ENCODE data around the gene PDE11A.

Gene PDE11A

DNA sequence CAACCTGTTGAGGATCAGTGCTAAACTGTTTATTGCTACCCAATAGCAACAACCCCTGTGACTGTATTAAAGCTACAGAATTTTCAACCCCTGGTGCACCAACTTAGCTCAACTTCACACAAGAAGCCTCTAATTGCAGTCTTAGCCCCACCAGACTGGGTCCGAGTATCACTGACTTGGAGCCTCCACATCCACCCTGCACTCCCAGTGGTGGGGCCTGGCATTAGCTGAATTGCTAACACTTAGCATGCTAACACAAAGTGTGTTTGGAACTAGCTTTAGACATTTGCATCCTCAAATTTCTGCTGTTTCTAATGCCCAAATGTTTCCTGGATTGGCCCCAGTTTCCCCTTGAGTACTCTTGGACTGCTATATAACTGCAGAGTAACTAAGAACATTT, 381.4 kb downstream of the PDE11A start:
- TF ChIP-seq, protein P1, sequence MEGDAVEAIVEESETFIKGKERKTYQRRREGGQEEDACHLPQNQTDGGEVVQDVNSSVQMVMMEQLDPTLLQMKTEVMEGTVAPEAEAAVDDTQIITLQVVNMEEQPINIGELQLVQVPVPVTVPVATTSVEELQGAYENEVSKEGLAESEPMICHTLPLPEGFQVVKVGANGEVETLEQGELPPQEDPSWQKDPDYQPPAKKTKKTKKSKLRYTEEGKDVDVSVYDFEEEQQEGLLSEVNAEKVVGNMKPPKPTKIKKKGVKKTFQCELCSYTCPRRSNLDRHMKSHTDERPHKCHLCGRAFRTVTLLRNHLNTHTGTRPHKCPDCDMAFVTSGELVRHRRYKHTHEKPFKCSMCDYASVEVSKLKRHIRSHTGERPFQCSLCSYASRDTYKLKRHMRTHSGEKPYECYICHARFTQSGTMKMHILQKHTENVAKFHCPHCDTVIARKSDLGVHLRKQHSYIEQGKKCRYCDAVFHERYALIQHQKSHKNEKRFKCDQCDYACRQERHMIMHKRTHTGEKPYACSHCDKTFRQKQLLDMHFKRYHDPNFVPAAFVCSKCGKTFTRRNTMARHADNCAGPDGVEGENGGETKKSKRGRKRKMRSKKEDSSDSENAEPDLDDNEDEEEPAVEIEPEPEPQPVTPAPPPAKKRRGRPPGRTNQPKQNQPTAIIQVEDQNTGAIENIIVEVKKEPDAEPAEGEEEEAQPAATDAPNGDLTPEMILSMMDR (IDR thresholded peaks at IDR 0.05; ENCODE audit: low read depth, low read length): no peak
- H3K4me3 ChIP-seq (ENCODE audit: low read depth, low read length): no peak overlapping the region
- no peak for DNase-seq

DNA sequence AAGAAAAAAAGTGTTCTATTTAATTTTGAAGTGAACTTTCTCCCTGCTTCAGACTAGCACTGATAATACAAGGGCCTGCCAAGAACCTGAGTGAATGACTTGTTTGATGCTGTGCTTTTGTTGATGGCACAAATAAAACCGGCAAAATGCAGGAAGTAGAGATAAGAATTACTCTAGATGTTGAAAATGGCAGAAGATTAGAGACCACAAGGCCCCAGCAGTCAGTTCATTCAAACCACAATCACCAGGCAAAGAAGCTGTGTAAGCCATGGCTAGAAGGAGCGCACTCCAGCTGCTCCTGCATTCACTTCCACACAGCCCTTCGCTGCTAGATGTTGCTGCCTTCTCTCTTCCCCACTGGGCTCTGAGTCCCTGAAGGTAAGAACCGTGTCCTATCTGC, 383.0 kb downstream of the PDE11A start:
- Histone ChIP-seq H3K9me3 (ENCODE audit: severe bottlenecking) (no peaks in the 10 kb centered on the region), H3K36me3 (no peaks in the 10 kb centered on the region), H3K27me3 (ENCODE audit: insufficient read depth, low read depth, severe bottlenecking) (no peaks in the 10 kb centered on the region), H3K27ac (no peak overlapping the region), H3K4me3 (ENCODE audit: low read depth, low read length) (no peak overlapping the region)
- TF ChIP-seq, protein P1 (IDR thresholded peaks at IDR 0.05; ENCODE audit: low read depth, low read length): no peak
- no peak for DNase-seq

More for the DNA sequence above, 381.4 kb downstream of the PDE11A start:
- Histone ChIP-seq H3K36me3 (no peaks in the 10 kb centered on the region), H3K9me3 (ENCODE audit: severe bottlenecking) (no peaks in the 10 kb centered on the region), H3K27me3 (ENCODE audit: insufficient read depth, low read depth, severe bottlenecking) (no peaks in the 10 kb centered on the region), H3K27ac (no peak overlapping the region)

DNA sequence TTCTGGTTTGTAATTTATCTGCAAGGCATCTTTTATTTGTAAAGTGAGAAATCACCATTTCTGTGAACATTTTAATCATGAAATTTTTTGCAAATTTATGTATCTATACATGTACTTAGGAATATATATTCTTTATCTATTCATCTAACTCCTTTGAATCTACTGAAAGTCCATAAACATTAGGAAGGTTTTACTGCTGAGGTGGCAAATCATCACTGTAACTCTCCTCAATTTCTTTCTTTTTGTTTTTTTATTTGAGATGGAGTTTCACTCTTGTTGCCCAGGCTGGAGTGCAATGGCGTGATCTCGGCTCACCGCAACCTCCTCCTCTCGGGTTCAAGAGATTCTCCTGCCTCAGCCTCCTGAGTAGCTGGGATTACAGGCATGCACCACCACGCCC, 383.7 kb downstream of the PDE11A start:
- no peak for DNase-seq
- Histone ChIP-seq H3K4me3 (ENCODE audit: low read depth, low read length) (no peak overlapping the region), H3K9me3 (ENCODE audit: severe bottlenecking) (no peaks in the 10 kb centered on the region), H3K27ac (no peak overlapping the region), H3K27me3 (ENCODE audit: insufficient read depth, low read depth, severe bottlenecking) (no peaks in the 10 kb centered on the region), H3K36me3 (no peaks in the 10 kb centered on the region)
- TF ChIP-seq, protein P1 (IDR thresholded peaks at IDR 0.05; ENCODE audit: low read depth, low read length): no peak

DNA sequence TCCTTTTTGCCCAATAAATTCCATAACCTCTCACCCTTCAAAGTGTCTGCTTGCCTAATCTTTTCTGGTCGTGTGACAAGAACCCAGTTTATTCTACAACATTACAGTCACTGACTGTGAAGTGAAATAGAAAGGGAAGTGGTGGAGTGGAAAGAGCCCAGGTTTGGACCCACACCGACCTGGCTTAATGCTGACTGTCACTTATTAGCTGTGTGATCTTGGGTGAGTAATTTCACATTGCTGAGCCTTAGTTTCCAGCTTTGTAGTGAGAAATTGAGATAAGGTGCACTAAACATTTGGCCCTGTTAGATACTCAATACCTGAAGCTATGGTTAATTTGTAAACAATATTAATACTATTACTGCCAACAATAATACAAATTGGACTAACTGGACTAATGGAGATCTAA, 388.9 kb downstream of the PDE11A start:
- H3K4me3 ChIP-seq (ENCODE audit: low read depth, low read length): no peak overlapping the region
- H3K27ac ChIP-seq: peak overlapping the region; percentile 56
- TF ChIP-seq, protein P1 (IDR thresholded peaks at IDR 0.05; ENCODE audit: low read depth, low read length): no peak
- no peak for DNase-seq
- H3K9me3 ChIP-seq (ENCODE audit: severe bottlenecking): no peaks in the 10 kb centered on the region
- H3K27me3 ChIP-seq (ENCODE audit: insufficient read depth, low read depth, severe bottlenecking): no peaks in the 10 kb centered on the region
- H3K36me3 ChIP-seq: no peaks in the 10 kb centered on the region

DNA sequence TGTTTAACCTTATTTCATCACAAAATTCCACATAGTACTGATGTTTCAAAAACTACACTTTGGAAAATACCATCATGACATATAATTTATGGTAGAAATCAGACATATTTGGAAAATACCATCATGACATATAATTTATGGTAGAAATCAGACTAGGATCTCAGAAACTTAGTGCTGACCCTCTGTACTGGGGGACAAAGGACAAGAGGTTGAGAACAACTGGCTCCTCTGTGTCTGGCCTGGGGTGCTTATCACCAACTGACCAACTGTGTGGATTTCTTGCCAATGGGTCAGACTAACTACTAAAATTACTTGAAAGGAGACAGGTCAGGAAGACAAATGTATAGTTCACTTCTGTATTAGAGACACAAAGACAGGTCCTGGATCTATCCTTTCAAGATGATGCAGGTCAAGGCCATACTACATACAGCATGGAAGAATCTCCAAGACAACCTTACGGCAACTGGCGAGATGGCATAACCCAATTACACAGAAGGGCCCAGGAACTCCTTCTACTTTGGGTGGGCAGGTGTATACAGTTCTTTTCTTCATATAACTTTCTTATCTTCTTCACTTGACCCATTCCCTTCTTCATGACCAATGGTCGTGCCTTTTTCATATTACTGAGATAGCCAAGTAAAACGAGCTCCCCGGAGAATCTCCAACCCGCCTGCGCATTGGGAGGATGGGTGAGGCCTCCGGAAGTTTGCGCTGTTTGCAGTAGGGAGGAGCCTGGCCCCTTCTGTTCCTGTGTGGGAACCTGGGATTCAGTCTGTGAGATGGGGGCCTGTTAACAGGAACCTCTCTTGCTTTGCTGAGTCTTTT, 389.5 kb downstream of the PDE11A start:
- Histone ChIP-seq H3K27ac (peak overlapping the region; percentile 3; the same call in 1 of the 2 replicates), H3K27me3 (ENCODE audit: insufficient read depth, low read depth, severe bottlenecking) (no peaks in the 10 kb centered on the region), H3K36me3 (no peaks in the 10 kb centered on the region), H3K4me3 (ENCODE audit: low read depth, low read length) (no peak overlapping the region), H3K9me3 (ENCODE audit: severe bottlenecking) (no peaks in the 10 kb centered on the region)
- DNase-seq: no peak
- TF ChIP-seq, protein P1 (IDR thresholded peaks at IDR 0.05; ENCODE audit: low read depth, low read length): no peak

Measured in WERI-Rb-1 (cell line).